ENCODE results near the gene HMGCR.
A peak's percentile ranks its signal among the peaks of the same experiment; 100 is the strongest.

The HMGCR gene

GRCh38 chr5:75351139-75351926 is 14.3 kb downstream of the HMGCR start:
- DNase-seq (ENCODE audit: low read depth, low spot score) = no peak
- H3K4me3 ChIP-seq = no peak overlapping the region
- H3K27ac ChIP-seq = no peak overlapping the region
- no peaks in the 10 kb centered on the region for H3K9me3 ChIP-seq (ENCODE audit: low read depth, low read length)
- TF ChIP-seq POLR2AphosphoS5 (IDR thresholded peaks at IDR 0.05; ENCODE audit: borderline replicate concordance, low read depth, low read length) (no peak), EZH2 (IDR thresholded peaks at IDR 0.05) (no peak), FOXP2 (optimal IDR thresholded peaks at IDR 0.05; ENCODE audit: control extremely low read depth, extremely low read length, insufficient read depth) (no peak)
- H3K9ac ChIP-seq (ENCODE audit: insufficient read length) = no peak overlapping the region
- peaks cover 94% of the 10 kb centered on the region for H3K36me3 ChIP-seq (ENCODE audit: insufficient read depth, low read length)

- Histone ChIP-seq H3K36me3 (ENCODE audit: insufficient read depth, low read length) (peaks cover 95% of the 10 kb centered on the region), H3K27ac (no peak overlapping the region), H3K9ac (ENCODE audit: insufficient read length) (no peak overlapping the region), H3K9me3 (ENCODE audit: low read depth, low read length) (no peaks in the 10 kb centered on the region), H3K4me3 (no peak overlapping the region)
- DNase-seq (ENCODE audit: low read depth, low spot score) = no peak
- TF ChIP-seq EZH2 (IDR thresholded peaks at IDR 0.05) = no peak
- no peak for TF ChIP-seq POLR2AphosphoS5 (IDR thresholded peaks at IDR 0.05; ENCODE audit: borderline replicate concordance, low read depth, low read length)
- no peak for TF ChIP-seq FOXP2 (optimal IDR thresholded peaks at IDR 0.05; ENCODE audit: control extremely low read depth, extremely low read length, insufficient read depth)
Observed at GRCh38 chr5:75355236-75355635, 18.2 kb downstream of the HMGCR start.

GRCh38 chr5:75356719-75357118 is 19.7 kb downstream of the HMGCR start:
- H3K27ac ChIP-seq = no peak overlapping the region
- no peak overlapping the region for H3K9ac ChIP-seq (ENCODE audit: insufficient read length)
- H3K9me3 ChIP-seq (ENCODE audit: low read depth, low read length) = no peaks in the 10 kb centered on the region
- TF ChIP-seq FOXP2 (optimal IDR thresholded peaks at IDR 0.05; ENCODE audit: control extremely low read depth, extremely low read length, insufficient read depth) (no peak), POLR2AphosphoS5 (IDR thresholded peaks at IDR 0.05; ENCODE audit: borderline replicate concordance, low read depth, low read length) (no peak), EZH2 (IDR thresholded peaks at IDR 0.05) (no peak)
- H3K4me3 ChIP-seq = no peak overlapping the region
- peaks cover 95% of the 10 kb centered on the region for H3K36me3 ChIP-seq (ENCODE audit: insufficient read depth, low read length)
- no peak for DNase-seq (ENCODE audit: low read depth, low spot score)

- H3K4me3 ChIP-seq = no peak overlapping the region
- TF ChIP-seq POLR2AphosphoS5 (IDR thresholded peaks at IDR 0.05; ENCODE audit: borderline replicate concordance, low read depth, low read length) (no peak), EZH2 (IDR thresholded peaks at IDR 0.05) (no peak), FOXP2 (optimal IDR thresholded peaks at IDR 0.05; ENCODE audit: control extremely low read depth, extremely low read length, insufficient read depth) (no peak)
- DNase-seq (ENCODE audit: low read depth, low spot score) = no peak
- H3K9ac ChIP-seq (ENCODE audit: insufficient read length) = no peak overlapping the region
- H3K36me3 ChIP-seq (ENCODE audit: insufficient read depth, low read length) = peaks cover 96% of the 10 kb centered on the region
- no peak overlapping the region for H3K27ac ChIP-seq
- no peaks in the 10 kb centered on the region for H3K9me3 ChIP-seq (ENCODE audit: low read depth, low read length)
Observed at GRCh38 chr5:75358117-75358516, 21.1 kb downstream of the HMGCR start.

GRCh38 chr5:75361310-75361709 is 24.3 kb downstream of the HMGCR start:
- peaks cover 67% of the 10 kb centered on the region for H3K36me3 ChIP-seq (ENCODE audit: insufficient read depth, low read length)

GRCh38 chr5:75362474-75362975 is 25.5 kb downstream of the HMGCR start:
- Histone ChIP-seq H3K9ac (ENCODE audit: insufficient read length) (no peak overlapping the region), H3K36me3 (ENCODE audit: insufficient read depth, low read length) (peaks cover 55% of the 10 kb centered on the region), H3K4me3 (no peak overlapping the region), H3K27ac (peak overlapping the region; percentile 52; the same call in 1 of the 2 replicates), H3K9me3 (ENCODE audit: low read depth, low read length) (no peaks in the 10 kb centered on the region)
- DNase-seq (ENCODE audit: low read depth, low spot score) = no peak
- TF ChIP-seq FOXP2 (optimal IDR thresholded peaks at IDR 0.05; ENCODE audit: control extremely low read depth, extremely low read length, insufficient read depth) (no peak), EZH2 (IDR thresholded peaks at IDR 0.05) (no peak), POLR2AphosphoS5 (IDR thresholded peaks at IDR 0.05; ENCODE audit: borderline replicate concordance, low read depth, low read length) (no peak)

More at GRCh38 chr5:75361310-75361709, 24.3 kb downstream of the HMGCR start:
- H3K4me3 ChIP-seq = no peak overlapping the region
- 0 out of 2 replicates have a peak overlapping the region, but pooled peaks have one; percentile 43 for H3K27ac ChIP-seq
- H3K9me3 ChIP-seq (ENCODE audit: low read depth, low read length) = no peaks in the 10 kb centered on the region
- H3K9ac ChIP-seq (ENCODE audit: insufficient read length) = no peak overlapping the region
- TF ChIP-seq EZH2 (IDR thresholded peaks at IDR 0.05) = no peak
- TF ChIP-seq POLR2AphosphoS5 (IDR thresholded peaks at IDR 0.05; ENCODE audit: borderline replicate concordance, low read depth, low read length) = no peak
- TF ChIP-seq FOXP2 (optimal IDR thresholded peaks at IDR 0.05; ENCODE audit: control extremely low read depth, extremely low read length, insufficient read depth) = no peak
- no peak for DNase-seq (ENCODE audit: low read depth, low spot score)

GRCh38 chr5:75363111-75363510 is 26.1 kb downstream of the HMGCR start:
- no peak overlapping the region for H3K4me3 ChIP-seq
- H3K9me3 ChIP-seq (ENCODE audit: low read depth, low read length) = no peaks in the 10 kb centered on the region
- TF ChIP-seq FOXP2 (optimal IDR thresholded peaks at IDR 0.05; ENCODE audit: control extremely low read depth, extremely low read length, insufficient read depth) (no peak), POLR2AphosphoS5 (IDR thresholded peaks at IDR 0.05; ENCODE audit: borderline replicate concordance, low read depth, low read length) (no peak), EZH2 (IDR thresholded peaks at IDR 0.05) (no peak)
- H3K9ac ChIP-seq (ENCODE audit: insufficient read length) = no peak overlapping the region
- DNase-seq (ENCODE audit: low read depth, low spot score) = no peak
- peaks cover 49% of the 10 kb centered on the region for H3K36me3 ChIP-seq (ENCODE audit: insufficient read depth, low read length)
- H3K27ac ChIP-seq = no peak overlapping the region

GRCh38 chr5:75363726-75364495 is 26.9 kb downstream of the HMGCR start:
- no peak for TF ChIP-seq FOXP2 (optimal IDR thresholded peaks at IDR 0.05; ENCODE audit: control extremely low read depth, extremely low read length, insufficient read depth)
- TF ChIP-seq POLR2AphosphoS5 (IDR thresholded peaks at IDR 0.05; ENCODE audit: borderline replicate concordance, low read depth, low read length) = peak; percentile 3; the same call in 1 of the 2 replicates
- DNase-seq (ENCODE audit: low read depth, low spot score) = no peak
- no peaks in the 10 kb centered on the region for H3K9me3 ChIP-seq (ENCODE audit: low read depth, low read length)
- peaks cover 42% of the 10 kb centered on the region for H3K36me3 ChIP-seq (ENCODE audit: insufficient read depth, low read length)
- 0 out of 2 replicates have a peak overlapping the region, but pooled peaks have one; percentile 40 for H3K27ac ChIP-seq
- H3K9ac ChIP-seq (ENCODE audit: insufficient read length) = no peak overlapping the region
- no peak overlapping the region for H3K4me3 ChIP-seq
